HepG2 (cell line): Measurements from ENCODE around the gene TSSK3. TPM values are rescaled to one million over a fixed set of nuclear protein-coding genes. Genes with fewer than 3 reads are reported as not detected.

Experiments
- ARNT ChIP-seq: fragments of 450-650 bp; IDR thresholded peaks from 2 replicates; pipeline ENCODE4 v1.6.1; 2017
- MIXL1 ChIP-seq: IDR thresholded peaks from 2 replicates; pipeline ENCODE4 v1.6.1; 2016
- REPIN1 ChIP-seq: sonication (generic); formaldehyde crosslinking; IDR thresholded peaks from 2 replicates; pipeline ENCODE4 v1.8.0; 2022; ENCODE audit warnings: missing genetic modification reagents, low read depth, mild to moderate bottlenecking, borderline replicate concordance
- SUZ12 ChIP-seq: fragments of 150-350 bp; IDR thresholded peaks from 2 replicates; pipeline ENCODE4 v1.6.1; 2014; ENCODE audit warnings: low read depth, low read length
- ZC3H13 ChIP-seq: sonication (generic); formaldehyde crosslinking; IDR thresholded peaks from 2 replicates; pipeline ENCODE4 v1.8.1; 2023; ENCODE audit warnings: mild to moderate bottlenecking, missing genetic modification reagents, moderate library complexity
- ZNF350 ChIP-seq: sonication (generic); formaldehyde crosslinking; IDR thresholded peaks from 2 replicates; pipeline ENCODE4 v1.4.0; 2020; ENCODE audit warnings: mild to moderate bottlenecking, low read depth, missing genetic modification reagents, borderline replicate concordance
- ZNF451 ChIP-seq: sonication (generic); formaldehyde crosslinking; IDR thresholded peaks from 2 replicates; pipeline ENCODE4 v1.5.0; 2020; ENCODE audit warnings: mild to moderate bottlenecking, missing genetic modification reagents
- ZNF556 ChIP-seq: sonication (generic); formaldehyde crosslinking; IDR thresholded peaks from 2 replicates; pipeline ENCODE4 v1.4.0; 2020; ENCODE audit warnings: mild to moderate bottlenecking, missing genetic modification reagents, borderline replicate concordance
- ZNF670 ChIP-seq: sonication (generic); formaldehyde crosslinking; IDR thresholded peaks from 2 replicates; pipeline ENCODE4 v1.8.0; 2022; ENCODE audit warnings: mild to moderate bottlenecking, missing genetic modification reagents, borderline replicate concordance
- polyA plus RNA-seq, 8 experiments: library from polyadenylated mRNA; depleted of rRNA in 3 of 8; stranded (reverse) in 7 of 8; unstranded in 1 of 8; fragments of >200 nt; fragmentation: Illumina TruSeq in 4 of 8; extraction: Trizol in 4 of 8; gene quantifications; 2 replicates each; pipeline versions ENCODE4 v1.2.1 to v1.2.3, GENCODE V29; 2011 to 2016; ENCODE audit warnings: low read depth in 4 of 8, missing spikeins in 1 of 8, mixed read lengths in 1 of 8; ENCODE audit not compliant: insufficient read depth in 1 of 8
- total RNA-seq, 5 experiments: library from RNA; depleted of rRNA; stranded (reverse); fragments of >200 nt; fragmentation: Illumina TruSeq; extraction: Trizol; gene quantifications; 2 replicates each; pipeline ENCODE4 v1.2.3, GENCODE V29; 2016; ENCODE audit warnings: low read depth in 1 of 5
- TF ChIP-seq, protein P1 (sequence below): sonication (generic); formaldehyde crosslinking; IDR thresholded peaks from 2 replicates; pipeline ENCODE4 v1.4.0; 2020; ENCODE audit warnings: missing genetic modification reagents
- TF ChIP-seq, protein P2 (sequence below): sonication (generic); formaldehyde crosslinking; IDR thresholded peaks from 2 replicates; pipeline ENCODE4 v1.4.0; 2020; ENCODE audit warnings: missing genetic modification reagents
- TF ChIP-seq, protein P3 (sequence below): sonication (generic); formaldehyde crosslinking; IDR thresholded peaks from 2 replicates; pipeline ENCODE4 v1.8.0; 2022; ENCODE audit warnings: mild to moderate bottlenecking, missing genetic modification reagents; ENCODE audit not compliant: insufficient replicate concordance
- TF ChIP-seq, protein P4 (sequence below): sonication (generic); formaldehyde crosslinking; IDR thresholded peaks from 2 replicates; pipeline ENCODE4 v1.4.0; 2020; ENCODE audit warnings: missing genetic modification reagents
- TF ChIP-seq, protein P5 (sequence below): IDR thresholded peaks from 2 replicates; pipeline ENCODE4 v1.6.1; 2018; ENCODE audit warnings: missing genetic modification reagents
- TF ChIP-seq, protein P6 (sequence below): sonication (generic); formaldehyde crosslinking; IDR thresholded peaks from 2 replicates; pipeline ENCODE4 v1.4.0; 2020; ENCODE audit warnings: missing genetic modification reagents
- TF ChIP-seq, protein P7 (sequence below): IDR thresholded peaks from 2 replicates; pipeline ENCODE4 v1.6.1; 2016; ENCODE audit warnings: missing compliant biosample characterization, missing genetic modification reagents, borderline replicate concordance

TSSK3 gene
- total and polyA plus RNA-seq, 2 of the 13 experiments (the other 11 are each of a cell fraction or from before 2014, with no cell fraction given), result 1.0 to 1.1 TPM

DNA sequence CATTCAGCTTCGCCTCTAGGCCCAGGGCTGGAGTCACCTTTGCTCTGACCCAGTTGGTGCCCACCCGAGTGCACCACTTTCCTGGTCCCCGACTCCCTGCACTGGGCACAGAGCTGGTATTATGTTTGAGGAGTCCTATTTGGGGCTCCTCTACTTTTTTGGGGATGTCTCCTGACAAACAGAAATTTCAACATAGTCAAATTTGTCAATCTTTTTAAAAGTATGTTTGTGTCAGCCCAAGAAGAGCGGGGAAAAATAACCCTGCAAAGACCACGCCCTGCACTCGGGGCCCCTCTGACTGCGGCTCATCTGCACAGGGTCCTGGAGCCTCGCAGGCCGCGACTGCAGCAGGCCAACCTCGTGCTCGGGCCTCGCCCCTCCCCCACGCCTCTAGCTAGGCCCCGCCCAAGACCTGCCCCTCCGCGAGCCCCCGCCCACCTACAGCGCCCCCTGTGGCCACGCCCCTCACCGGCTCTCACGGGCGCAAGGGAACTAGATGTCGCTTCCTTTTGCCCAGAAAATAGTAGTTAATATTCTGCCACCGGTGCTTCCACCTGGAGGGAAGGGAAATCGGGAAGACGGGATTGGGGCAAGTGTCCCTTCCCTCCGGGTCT lies 11.4 kb upstream of the TSSK3 start (continued):
- TF ChIP-seq, protein P1, sequence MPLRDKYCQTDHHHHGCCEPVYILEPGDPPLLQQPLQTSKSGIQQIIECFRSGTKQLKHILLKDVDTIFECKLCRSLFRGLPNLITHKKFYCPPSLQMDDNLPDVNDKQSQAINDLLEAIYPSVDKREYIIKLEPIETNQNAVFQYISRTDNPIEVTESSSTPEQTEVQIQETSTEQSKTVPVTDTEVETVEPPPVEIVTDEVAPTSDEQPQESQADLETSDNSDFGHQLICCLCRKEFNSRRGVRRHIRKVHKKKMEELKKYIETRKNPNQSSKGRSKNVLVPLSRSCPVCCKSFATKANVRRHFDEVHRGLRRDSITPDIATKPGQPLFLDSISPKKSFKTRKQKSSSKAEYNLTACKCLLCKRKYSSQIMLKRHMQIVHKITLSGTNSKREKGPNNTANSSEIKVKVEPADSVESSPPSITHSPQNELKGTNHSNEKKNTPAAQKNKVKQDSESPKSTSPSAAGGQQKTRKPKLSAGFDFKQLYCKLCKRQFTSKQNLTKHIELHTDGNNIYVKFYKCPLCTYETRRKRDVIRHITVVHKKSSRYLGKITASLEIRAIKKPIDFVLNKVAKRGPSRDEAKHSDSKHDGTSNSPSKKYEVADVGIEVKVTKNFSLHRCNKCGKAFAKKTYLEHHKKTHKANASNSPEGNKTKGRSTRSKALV, result no peak
- TF ChIP-seq, protein P2, sequence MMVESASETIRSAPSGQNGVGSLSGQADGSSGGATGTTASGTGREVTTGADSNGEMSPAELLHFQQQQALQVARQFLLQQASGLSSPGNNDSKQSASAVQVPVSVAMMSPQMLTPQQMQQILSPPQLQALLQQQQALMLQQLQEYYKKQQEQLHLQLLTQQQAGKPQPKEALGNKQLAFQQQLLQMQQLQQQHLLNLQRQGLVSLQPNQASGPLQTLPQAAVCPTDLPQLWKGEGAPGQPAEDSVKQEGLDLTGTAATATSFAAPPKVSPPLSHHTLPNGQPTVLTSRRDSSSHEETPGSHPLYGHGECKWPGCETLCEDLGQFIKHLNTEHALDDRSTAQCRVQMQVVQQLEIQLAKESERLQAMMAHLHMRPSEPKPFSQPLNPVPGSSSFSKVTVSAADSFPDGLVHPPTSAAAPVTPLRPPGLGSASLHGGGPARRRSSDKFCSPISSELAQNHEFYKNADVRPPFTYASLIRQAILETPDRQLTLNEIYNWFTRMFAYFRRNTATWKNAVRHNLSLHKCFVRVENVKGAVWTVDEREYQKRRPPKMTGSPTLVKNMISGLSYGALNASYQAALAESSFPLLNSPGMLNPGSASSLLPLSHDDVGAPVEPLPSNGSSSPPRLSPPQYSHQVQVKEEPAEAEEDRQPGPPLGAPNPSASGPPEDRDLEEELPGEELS (CRISPR knock-in tag), result 0 out of 2 replicates have a peak, but pooled peaks have one; percentile 15
- no peak for TF ChIP-seq ZNF670 (CRISPR knock-in tag)
- TF ChIP-seq, protein P3, sequence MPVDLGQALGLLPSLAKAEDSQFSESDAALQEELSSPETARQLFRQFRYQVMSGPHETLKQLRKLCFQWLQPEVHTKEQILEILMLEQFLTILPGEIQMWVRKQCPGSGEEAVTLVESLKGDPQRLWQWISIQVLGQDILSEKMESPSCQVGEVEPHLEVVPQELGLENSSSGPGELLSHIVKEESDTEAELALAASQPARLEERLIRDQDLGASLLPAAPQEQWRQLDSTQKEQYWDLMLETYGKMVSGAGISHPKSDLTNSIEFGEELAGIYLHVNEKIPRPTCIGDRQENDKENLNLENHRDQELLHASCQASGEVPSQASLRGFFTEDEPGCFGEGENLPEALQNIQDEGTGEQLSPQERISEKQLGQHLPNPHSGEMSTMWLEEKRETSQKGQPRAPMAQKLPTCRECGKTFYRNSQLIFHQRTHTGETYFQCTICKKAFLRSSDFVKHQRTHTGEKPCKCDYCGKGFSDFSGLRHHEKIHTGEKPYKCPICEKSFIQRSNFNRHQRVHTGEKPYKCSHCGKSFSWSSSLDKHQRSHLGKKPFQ, result no peak
- TF ChIP-seq ZC3H13 (CRISPR knock-in tag), result no peak
- TF ChIP-seq, protein P4, sequence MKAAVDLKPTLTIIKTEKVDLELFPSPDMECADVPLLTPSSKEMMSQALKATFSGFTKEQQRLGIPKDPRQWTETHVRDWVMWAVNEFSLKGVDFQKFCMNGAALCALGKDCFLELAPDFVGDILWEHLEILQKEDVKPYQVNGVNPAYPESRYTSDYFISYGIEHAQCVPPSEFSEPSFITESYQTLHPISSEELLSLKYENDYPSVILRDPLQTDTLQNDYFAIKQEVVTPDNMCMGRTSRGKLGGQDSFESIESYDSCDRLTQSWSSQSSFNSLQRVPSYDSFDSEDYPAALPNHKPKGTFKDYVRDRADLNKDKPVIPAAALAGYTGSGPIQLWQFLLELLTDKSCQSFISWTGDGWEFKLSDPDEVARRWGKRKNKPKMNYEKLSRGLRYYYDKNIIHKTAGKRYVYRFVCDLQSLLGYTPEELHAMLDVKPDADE (CRISPR knock-in tag), result 0 out of 2 replicates have a peak, but pooled peaks have one; percentile 72
- TF ChIP-seq MIXL1 (CRISPR knock-in tag), result peak; percentile 55; the same call in 1 of the 2 replicates
- TF ChIP-seq ZNF350 (CRISPR knock-in tag), result peak; percentile 30; the same call in 1 of the 2 replicates
- TF ChIP-seq, protein P5, sequence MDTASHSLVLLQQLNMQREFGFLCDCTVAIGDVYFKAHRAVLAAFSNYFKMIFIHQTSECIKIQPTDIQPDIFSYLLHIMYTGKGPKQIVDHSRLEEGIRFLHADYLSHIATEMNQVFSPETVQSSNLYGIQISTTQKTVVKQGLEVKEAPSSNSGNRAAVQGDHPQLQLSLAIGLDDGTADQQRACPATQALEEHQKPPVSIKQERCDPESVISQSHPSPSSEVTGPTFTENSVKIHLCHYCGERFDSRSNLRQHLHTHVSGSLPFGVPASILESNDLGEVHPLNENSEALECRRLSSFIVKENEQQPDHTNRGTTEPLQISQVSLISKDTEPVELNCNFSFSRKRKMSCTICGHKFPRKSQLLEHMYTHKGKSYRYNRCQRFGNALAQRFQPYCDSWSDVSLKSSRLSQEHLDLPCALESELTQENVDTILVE (CRISPR knock-in tag), result no peak
- TF ChIP-seq, protein P6, sequence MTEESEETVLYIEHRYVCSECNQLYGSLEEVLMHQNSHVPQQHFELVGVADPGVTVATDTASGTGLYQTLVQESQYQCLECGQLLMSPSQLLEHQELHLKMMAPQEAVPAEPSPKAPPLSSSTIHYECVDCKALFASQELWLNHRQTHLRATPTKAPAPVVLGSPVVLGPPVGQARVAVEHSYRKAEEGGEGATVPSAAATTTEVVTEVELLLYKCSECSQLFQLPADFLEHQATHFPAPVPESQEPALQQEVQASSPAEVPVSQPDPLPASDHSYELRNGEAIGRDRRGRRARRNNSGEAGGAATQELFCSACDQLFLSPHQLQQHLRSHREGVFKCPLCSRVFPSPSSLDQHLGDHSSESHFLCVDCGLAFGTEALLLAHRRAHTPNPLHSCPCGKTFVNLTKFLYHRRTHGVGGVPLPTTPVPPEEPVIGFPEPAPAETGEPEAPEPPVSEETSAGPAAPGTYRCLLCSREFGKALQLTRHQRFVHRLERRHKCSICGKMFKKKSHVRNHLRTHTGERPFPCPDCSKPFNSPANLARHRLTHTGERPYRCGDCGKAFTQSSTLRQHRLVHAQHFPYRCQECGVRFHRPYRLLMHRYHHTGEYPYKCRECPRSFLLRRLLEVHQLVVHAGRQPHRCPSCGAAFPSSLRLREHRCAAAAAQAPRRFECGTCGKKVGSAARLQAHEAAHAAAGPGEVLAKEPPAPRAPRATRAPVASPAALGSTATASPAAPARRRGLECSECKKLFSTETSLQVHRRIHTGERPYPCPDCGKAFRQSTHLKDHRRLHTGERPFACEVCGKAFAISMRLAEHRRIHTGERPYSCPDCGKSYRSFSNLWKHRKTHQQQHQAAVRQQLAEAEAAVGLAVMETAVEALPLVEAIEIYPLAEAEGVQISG (CRISPR knock-in tag), result 0 out of 2 replicates have a peak, but pooled peaks have one; percentile 53
- TF ChIP-seq SUZ12, result no peak
- TF ChIP-seq REPIN1 (CRISPR knock-in tag), result no peak
- TF ChIP-seq ZNF556 (CRISPR knock-in tag), result no peak
- no peak for TF ChIP-seq ZNF451
- TF ChIP-seq, protein P7, sequence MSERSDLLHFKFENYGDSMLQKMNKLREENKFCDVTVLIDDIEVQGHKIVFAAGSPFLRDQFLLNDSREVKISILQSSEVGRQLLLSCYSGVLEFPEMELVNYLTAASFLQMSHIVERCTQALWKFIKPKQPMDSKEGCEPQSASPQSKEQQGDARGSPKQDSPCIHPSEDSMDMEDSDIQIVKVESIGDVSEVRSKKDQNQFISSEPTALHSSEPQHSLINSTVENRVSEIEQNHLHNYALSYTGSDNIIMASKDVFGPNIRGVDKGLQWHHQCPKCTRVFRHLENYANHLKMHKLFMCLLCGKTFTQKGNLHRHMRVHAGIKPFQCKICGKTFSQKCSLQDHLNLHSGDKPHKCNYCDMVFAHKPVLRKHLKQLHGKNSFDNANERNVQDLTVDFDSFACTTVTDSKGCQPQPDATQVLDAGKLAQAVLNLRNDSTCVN, result peak; percentile 70; the same call in 1 of the 2 replicates
- no peak for TF ChIP-seq ARNT
